Ishikawa (cell line): ENCODE data around the gene STIMATE.

Experiments
- CEBPB ChIP-seq: IDR thresholded peaks from 2 replicates; pipeline ENCODE4 v1.6.1; 2012
- CREB1 ChIP-seq: IDR thresholded peaks from 2 replicates; pipeline ENCODE4 v1.6.1; 2012; ENCODE audit warnings: low read depth
- EGR1 ChIP-seq: IDR thresholded peaks from 2 replicates; pipeline ENCODE4 v1.6.1; 2012
- EP300 ChIP-seq: IDR thresholded peaks from 2 replicates; pipeline ENCODE4 v1.6.1; 2012; ENCODE audit warnings: borderline replicate concordance
- FOXM1 ChIP-seq: IDR thresholded peaks from 2 replicates; pipeline ENCODE4 v1.6.1; 2012; ENCODE audit warnings: low read depth, borderline replicate concordance
- MAX ChIP-seq: IDR thresholded peaks from 2 replicates; pipeline ENCODE4 v1.6.1; 2012
- NFIC ChIP-seq: IDR thresholded peaks from 2 replicates; pipeline ENCODE4 v1.6.1; 2012
- RAD21 ChIP-seq: IDR thresholded peaks from 2 replicates; pipeline ENCODE4 v1.6.1; 2012; ENCODE audit warnings: low read depth
- TAF1 ChIP-seq: IDR thresholded peaks from 2 replicates; pipeline ENCODE4 v1.6.1; 2012; ENCODE audit warnings: low read depth, mild to moderate bottlenecking
- TCF12 ChIP-seq: IDR thresholded peaks from 2 replicates; pipeline ENCODE4 v1.6.1; 2012; ENCODE audit warnings: low read depth
- TEAD4 ChIP-seq: IDR thresholded peaks from 2 replicates; pipeline ENCODE4 v1.6.1; 2012
- YY1 ChIP-seq: IDR thresholded peaks from 2 replicates; pipeline ENCODE4 v1.6.1; 2012; ENCODE audit warnings: low read depth
- ZBTB7A ChIP-seq: IDR thresholded peaks from 2 replicates; pipeline ENCODE4 v1.6.1; 2012; ENCODE audit warnings: low read depth
- TF ChIP-seq, protein P1 (sequence below): IDR thresholded peaks from 2 replicates; pipeline ENCODE4 v1.6.1; 2012; ENCODE audit warnings: low read depth, mild to moderate bottlenecking
- TF ChIP-seq, protein P2 (sequence below): IDR thresholded peaks from 2 replicates; pipeline ENCODE4 v1.6.1; 2012

Gene STIMATE

GRCh38 chr3:52836986-52837385, 60.4 kb downstream of the STIMATE start:
- TF ChIP-seq TAF1 (no peak), EGR1 (no peak), NFIC (no peak), CREB1 (no peak), RAD21 (no peak), EP300 (no peak), ZBTB7A (no peak), CEBPB (no peak), TEAD4 (no peak), FOXM1 (no peak), TCF12 (no peak)
- TF ChIP-seq, protein P1, sequence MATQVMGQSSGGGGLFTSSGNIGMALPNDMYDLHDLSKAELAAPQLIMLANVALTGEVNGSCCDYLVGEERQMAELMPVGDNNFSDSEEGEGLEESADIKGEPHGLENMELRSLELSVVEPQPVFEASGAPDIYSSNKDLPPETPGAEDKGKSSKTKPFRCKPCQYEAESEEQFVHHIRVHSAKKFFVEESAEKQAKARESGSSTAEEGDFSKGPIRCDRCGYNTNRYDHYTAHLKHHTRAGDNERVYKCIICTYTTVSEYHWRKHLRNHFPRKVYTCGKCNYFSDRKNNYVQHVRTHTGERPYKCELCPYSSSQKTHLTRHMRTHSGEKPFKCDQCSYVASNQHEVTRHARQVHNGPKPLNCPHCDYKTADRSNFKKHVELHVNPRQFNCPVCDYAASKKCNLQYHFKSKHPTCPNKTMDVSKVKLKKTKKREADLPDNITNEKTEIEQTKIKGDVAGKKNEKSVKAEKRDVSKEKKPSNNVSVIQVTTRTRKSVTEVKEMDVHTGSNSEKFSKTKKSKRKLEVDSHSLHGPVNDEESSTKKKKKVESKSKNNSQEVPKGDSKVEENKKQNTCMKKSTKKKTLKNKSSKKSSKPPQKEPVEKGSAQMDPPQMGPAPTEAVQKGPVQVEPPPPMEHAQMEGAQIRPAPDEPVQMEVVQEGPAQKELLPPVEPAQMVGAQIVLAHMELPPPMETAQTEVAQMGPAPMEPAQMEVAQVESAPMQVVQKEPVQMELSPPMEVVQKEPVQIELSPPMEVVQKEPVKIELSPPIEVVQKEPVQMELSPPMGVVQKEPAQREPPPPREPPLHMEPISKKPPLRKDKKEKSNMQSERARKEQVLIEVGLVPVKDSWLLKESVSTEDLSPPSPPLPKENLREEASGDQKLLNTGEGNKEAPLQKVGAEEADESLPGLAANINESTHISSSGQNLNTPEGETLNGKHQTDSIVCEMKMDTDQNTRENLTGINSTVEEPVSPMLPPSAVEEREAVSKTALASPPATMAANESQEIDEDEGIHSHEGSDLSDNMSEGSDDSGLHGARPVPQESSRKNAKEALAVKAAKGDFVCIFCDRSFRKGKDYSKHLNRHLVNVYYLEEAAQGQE, result no peak
- TF ChIP-seq, protein P2, sequence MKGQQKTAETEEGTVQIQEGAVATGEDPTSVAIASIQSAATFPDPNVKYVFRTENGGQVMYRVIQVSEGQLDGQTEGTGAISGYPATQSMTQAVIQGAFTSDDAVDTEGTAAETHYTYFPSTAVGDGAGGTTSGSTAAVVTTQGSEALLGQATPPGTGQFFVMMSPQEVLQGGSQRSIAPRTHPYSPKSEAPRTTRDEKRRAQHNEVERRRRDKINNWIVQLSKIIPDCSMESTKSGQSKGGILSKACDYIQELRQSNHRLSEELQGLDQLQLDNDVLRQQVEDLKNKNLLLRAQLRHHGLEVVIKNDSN, result no peak

DNA sequence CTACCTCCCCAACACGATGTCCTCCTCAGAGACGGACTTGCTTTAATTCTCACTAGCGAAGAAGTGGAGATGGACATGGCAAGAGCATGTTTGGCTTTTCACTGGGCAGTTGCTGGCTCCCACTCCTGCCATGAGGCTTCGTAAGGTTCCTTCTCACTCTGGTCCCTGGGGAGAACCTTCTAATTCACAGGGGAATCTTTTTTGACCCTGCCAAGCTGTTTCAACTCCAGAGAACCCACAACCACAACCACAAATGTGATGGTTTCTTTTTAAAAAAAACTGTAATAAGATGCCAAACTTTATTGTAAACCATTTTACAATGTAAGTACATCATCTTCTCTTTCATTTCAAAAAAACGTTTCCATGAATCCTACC, 60.9 kb downstream of the STIMATE start:
- no peak for TF ChIP-seq CREB1
- no peak for TF ChIP-seq ZBTB7A
- no peak for TF ChIP-seq TEAD4

- no peak for TF ChIP-seq RAD21
- TF ChIP-seq EGR1, result no peak
- TF ChIP-seq, protein P1, result no peak
- TF ChIP-seq EP300, result no peak
- TF ChIP-seq TAF1, result no peak
- no peak for TF ChIP-seq FOXM1
- TF ChIP-seq TCF12, result no peak
- TF ChIP-seq NFIC, result no peak
- TF ChIP-seq CREB1, result no peak
- no peak for TF ChIP-seq CEBPB
- no peak for TF ChIP-seq YY1
- TF ChIP-seq TEAD4, result no peak
- TF ChIP-seq ZBTB7A, result no peak
- no peak for TF ChIP-seq MAX
Observed at GRCh38 chr3:52835766-52836470, 61.4 kb downstream of the STIMATE start.

DNA sequence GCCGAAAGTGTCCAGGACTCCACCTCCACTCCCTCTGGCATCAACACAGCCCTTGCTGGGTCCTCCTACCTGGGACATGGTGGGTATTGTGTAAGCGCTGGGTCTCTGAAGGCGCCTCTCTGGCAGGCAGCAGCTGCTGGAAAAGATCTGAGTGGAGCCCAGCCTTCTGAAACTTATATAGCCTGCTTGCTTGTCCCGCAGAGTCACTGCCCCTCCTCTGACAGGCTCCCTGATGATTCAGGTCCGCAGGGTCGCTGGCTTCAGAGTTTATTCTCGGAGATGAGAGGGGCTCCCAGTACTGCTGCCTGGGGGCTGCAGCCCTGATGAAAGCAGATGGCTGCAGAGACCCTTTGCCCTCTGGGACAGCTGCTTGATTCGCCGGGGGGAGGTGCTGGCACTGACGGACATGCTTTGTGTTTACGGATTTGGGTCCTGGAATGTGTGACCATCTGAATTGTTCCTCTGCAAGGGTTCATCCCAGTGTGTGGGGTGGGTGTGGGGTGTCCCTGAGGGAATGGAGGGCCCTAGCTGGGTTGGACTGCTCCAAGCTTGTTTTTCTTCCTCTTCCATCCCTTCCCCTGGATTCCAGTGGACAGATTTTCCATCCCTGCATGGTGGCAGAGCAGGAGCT, 62.4 kb downstream of the STIMATE start, which contains the start of gene MUSTN1:
MUSTN1 (minus strand) TSS at position 149 of the 631 bp plus-strand sequence; CDS start at position 78, 71 bp downstream.
- TF ChIP-seq, protein P2, result no peak
- no peak for TF ChIP-seq ZBTB7A
- TF ChIP-seq EGR1, result no peak
- TF ChIP-seq NFIC, result no peak
- no peak for TF ChIP-seq RAD21
- no peak for TF ChIP-seq YY1
- TF ChIP-seq MAX, result no peak
- no peak for TF ChIP-seq TAF1
- TF ChIP-seq FOXM1, result no peak

DNA sequence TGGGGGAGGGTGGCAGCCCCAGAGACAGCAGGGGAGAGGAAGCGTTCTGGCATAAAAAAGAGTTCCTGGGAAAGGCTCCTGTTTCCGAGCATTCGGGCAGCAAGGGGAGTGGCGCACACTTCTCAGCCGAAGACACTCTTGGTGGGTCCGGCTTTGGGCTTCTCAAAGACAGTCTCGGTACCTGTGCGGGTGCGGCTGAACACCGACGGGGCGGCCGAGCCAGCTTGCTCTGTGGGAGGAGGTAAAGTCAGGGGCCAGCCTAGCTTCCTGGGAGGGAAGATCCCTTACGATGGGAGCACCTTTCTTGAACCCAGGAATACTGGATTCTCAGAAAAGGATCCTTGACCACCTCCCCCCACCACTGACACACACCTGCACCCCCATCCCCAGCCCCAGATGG, 64.1 kb downstream of the STIMATE start:
- TF ChIP-seq YY1 (no peak), CREB1 (no peak), CEBPB (no peak), NFIC (no peak)
